B cell (primary cell): ENCODE measurements around the gene SHOC2. TPM values are rescaled to one million over a fixed set of nuclear protein-coding genes. Genes with fewer than 3 reads are reported as not detected.

ENCODE experiments used
- ATAC-seq: fragments of 200-7000 bp; cut with Tn5 transposase; one replicate; pipeline ENCODE4 v1.10.0; 2021; ENCODE audit warnings: low read depth, mild to moderate bottlenecking, moderate number of reproducible peaks, moderate library complexity
- CTCF ChIA-PET: fragments of 350-600 bp; sonication (Branson Sonifier 250); formaldehyde crosslinking; loops from one replicate; lab custom pipeline; 2021; ENCODE audit warnings: antibody characterized with exemption, inconsistent platforms; lab: Charles Lee
- POLR2A ChIA-PET: fragments of 350-600 bp; sonication (Branson Sonifier 250); formaldehyde crosslinking; loops from one replicate; lab custom pipeline; 2021; ENCODE audit warnings: antibody characterized with exemption; lab: Charles Lee
- DNase-seq: peaks from one replicate; pipeline ENCODE4 v3.0.0; 2013
- H2AFZ ChIP-seq: 2 replicates; pipeline ENCODE4 v1.6.1; 2012; ENCODE audit warnings: mild to moderate bottlenecking, low read depth, low read length; ENCODE audit not compliant: insufficient read depth, poor library complexity, severe bottlenecking
- H3K27ac ChIP-seq, 2 donors: 1 replicate in 1 of 2; 2 replicates in 1 of 2; pipeline ENCODE4 v1.5.1; 2012 to 2013; ENCODE audit warnings: low read length in 2 of 2, mild to moderate bottlenecking in 2 of 2, moderate library complexity in 1 of 2
- H3K27me3 ChIP-seq, 4 experiments: fragments of 200-600 bp in 1 of 4; sonication (generic) in 1 of 4; replicated peaks in 1 of 4; 1 replicate in 2 of 4; 2 replicates in 2 of 4; pipeline versions ENCODE4 v1.6.1 to v1.7.0; 2013 to 2016; ENCODE audit warnings: low read length in 3 of 4, mild to moderate bottlenecking in 2 of 4, mixed read lengths in 1 of 4, moderate library complexity in 1 of 4; ENCODE audit not compliant: insufficient read depth in 4 of 4, control insufficient read depth in 3 of 4; ENCODE audit errors: control extremely low read depth in 1 of 4
- H3K36me3 ChIP-seq, 2 experiments: replicated peaks in 1 of 2; 1 replicate in 1 of 2; 2 replicates in 1 of 2; pipeline versions ENCODE4 v1.6.1 to v1.7.1; 2013; ENCODE audit warnings: low read length in 1 of 2; ENCODE audit not compliant: insufficient read depth in 2 of 2, control insufficient read depth in 1 of 2; ENCODE audit errors: control extremely low read depth in 1 of 2, extremely low read depth in 1 of 2
- H3K4me1 ChIP-seq, 2 donors: fragments of 200-600 bp in 1 of 2; sonication (generic) in 1 of 2; 1 replicate in 1 of 2; 2 replicates in 1 of 2; pipeline versions ENCODE4 v1.5.1 to v1.6.1; 2013 to 2017; ENCODE audit warnings: low read length in 2 of 2; ENCODE audit not compliant: control insufficient read depth in 2 of 2, insufficient read depth in 2 of 2
- H3K4me2 ChIP-seq: replicated peaks from 2 replicates; pipeline ENCODE3; 2012; ENCODE audit warnings: mild to moderate bottlenecking, low read depth, low read length; ENCODE audit not compliant: poor library complexity, severe bottlenecking
- H3K4me3 ChIP-seq, 5 experiments: fragments of 200-600 bp in 1 of 5; sonication (generic) in 1 of 5; 1 replicate in 3 of 5; 2 replicates in 2 of 5; pipeline versions ENCODE4 v1.5.1 to v1.7.0; 2011 to 2016; ENCODE audit warnings: low read length in 4 of 5, mild to moderate bottlenecking in 4 of 5, low read depth in 2 of 5, control low read depth in 1 of 5, moderate library complexity in 1 of 5; ENCODE audit not compliant: insufficient read depth in 1 of 5; ENCODE audit errors: control extremely low read depth in 1 of 5, extremely low read depth in 1 of 5
- H3K79me2 ChIP-seq: fragments of 200-600 bp; sonication (generic); one replicate; pipeline ENCODE4 v1.6.0; 2016; ENCODE audit warnings: low read length; ENCODE audit not compliant: control insufficient read depth, insufficient read depth
- H3K9ac ChIP-seq: fragments of 200-600 bp; sonication (generic); 2 replicates; pipeline ENCODE4 v1.6.1; 2017; ENCODE audit warnings: mild to moderate bottlenecking, low read length, moderate library complexity
- H3K9me3 ChIP-seq, 3 donors: one replicate each; pipeline versions ENCODE4 v1.6.1 to v1.7.1; 2013; ENCODE audit warnings: low read length in 2 of 3; ENCODE audit not compliant: control insufficient read depth in 2 of 3, insufficient read depth in 1 of 3; ENCODE audit errors: control extremely low read depth in 1 of 3
- H4K20me1 ChIP-seq: 2 replicates; pipeline ENCODE4 v1.6.0; 2012; ENCODE audit warnings: mild to moderate bottlenecking, low read length; ENCODE audit not compliant: insufficient read depth, control insufficient read depth, poor library complexity, severe bottlenecking
- H3K27ac Mint-ChIP-seq: one replicate; pipeline ENCODE4 v1.8.0; 2021; ENCODE audit warnings: mixed read lengths
- H3K27me3 Mint-ChIP-seq: one replicate; pipeline ENCODE4 v1.8.0; 2021; ENCODE audit warnings: mixed read lengths
- H3K4me1 Mint-ChIP-seq: one replicate; pipeline ENCODE4 v1.8.0; 2021; ENCODE audit warnings: mixed read lengths
- H3K4me3 Mint-ChIP-seq: one replicate; pipeline ENCODE4 v1.8.0; 2021; ENCODE audit warnings: mixed read lengths
- H3K9me3 Mint-ChIP-seq: one replicate; pipeline ENCODE4 v1.8.0; 2022; ENCODE audit warnings: mixed read lengths; ENCODE audit not compliant: insufficient read depth
- CTCF ChIP-seq: fragments of 200-600 bp; IDR thresholded peaks from one replicate; pipeline ENCODE4 v1.8.0; 2022; ENCODE audit warnings: antibody characterized with exemption, mild to moderate bottlenecking
- EZH2 ChIP-seq: IDR thresholded peaks from 2 replicates; pipeline ENCODE4 v1.6.1; 2012; ENCODE audit warnings: borderline replicate concordance, low read depth, mild to moderate bottlenecking, moderate library complexity, low read length; ENCODE audit not compliant: insufficient read depth, poor library complexity, severe bottlenecking
- WGBS: methylation state at CpG from one replicate; pipeline ENCODE4 v1.1.5; 2013; ENCODE audit warnings: missing lambda C conversion rate; ENCODE audit not compliant: insufficient coverage; 5-methylcytosine and 5-hydroxymethylcytosine counted together
- intact Hi-C: fragments of 100-400 bp; cut with micrococcal nuclease; formaldehyde crosslinking; loops from one replicate; pipeline ENCODE4 v1.10.0; 2022
- polyA plus RNA-seq: library from polyadenylated mRNA; depleted of rRNA; stranded (reverse); fragments of >200 nt; gene quantifications from 2 replicates; pipeline ENCODE4 v1.2.3, GENCODE V29; 2012
- total RNA-seq, 2 donors: library from RNA; stranded (reverse); fragments of 120-200 nt in 1 of 2; gene quantifications; 1 replicate in 1 of 2; 2 replicates in 1 of 2; pipeline versions ENCODE4 v1.2.3 to v1.2.4, GENCODE V29; 2013 to 2022

The SHOC2 gene
- total and polyA plus RNA-seq, 2 donors (not counting 1 experiment from before 2014, with no cell fraction given): 13.3 to 116 TPM

GRCh38 chr10:111004016-111004415 is 84.6 kb downstream of the SHOC2 start:
- POLR2A ChIA-PET: no interaction called here

GRCh38 chr10:111007486-111007885 is 88.1 kb downstream of the SHOC2 start:
- no peak overlapping the region for H3K4me3 Mint-ChIP-seq
- intact Hi-C loops: no loop called here
- Histone ChIP-seq H3K9ac (no peak overlapping the region), H3K36me3 (peaks cover 25 to 70% of the 10 kb centered on the region in 2 experiments), H3K4me2 (no peak overlapping the region), H3K79me2 (no peaks in the 10 kb centered on the region), H3K4me3 (no peak overlapping the region), H3K27ac (no peak overlapping the region), H3K4me1 (no peaks in the 10 kb centered on the region), H3K9me3 (no peaks in the 10 kb centered on the region), H2AFZ (no peak overlapping the region), H4K20me1 (peaks cover 18% of the 10 kb centered on the region), H3K27me3 (no peaks in the 10 kb centered on the region)
- no CpG with 5 or more reads among the region's 2 CpGs for WGBS
- ATAC-seq (no peak), DNase-seq (no peak)
- no peak for TF ChIP-seq CTCF
- no peak for TF ChIP-seq EZH2
- H3K4me1 Mint-ChIP-seq: no peaks in the 10 kb centered on the region
- POLR2A ChIA-PET: no interaction called here
- no peaks in the 10 kb centered on the region for H3K9me3 Mint-ChIP-seq
- no peak overlapping the region for H3K27ac Mint-ChIP-seq
- H3K27me3 Mint-ChIP-seq: no peaks in the 10 kb centered on the region
- CTCF ChIA-PET: no interaction called here

More at GRCh38 chr10:111004016-111004415, 84.6 kb downstream of the SHOC2 start:
- H4K20me1 ChIP-seq: peaks cover 33% of the 10 kb centered on the region
- no peak for TF ChIP-seq EZH2
- TF ChIP-seq CTCF: no peak
- peaks cover 20 to 55% of the 10 kb centered on the region in 2 experiments for H3K36me3 ChIP-seq
- H2AFZ ChIP-seq: no peak overlapping the region
- H3K27ac ChIP-seq: no peak overlapping the region
- no peak overlapping the region for H3K4me3 Mint-ChIP-seq
- no peaks in the 10 kb centered on the region for H3K4me1 ChIP-seq
- WGBS: no CpG with 5 or more reads among the region's 1 CpG
- H3K4me3 ChIP-seq: no peak overlapping the region
- intact Hi-C loops: loop anchor here (5.0 kb wide), 1 partner anchor 82 kb away; no protein-coding TSS in a partner anchor
- H3K4me1 Mint-ChIP-seq: peaks cover 1% of the 10 kb centered on the region
- CTCF ChIA-PET: no interaction called here
- H3K79me2 ChIP-seq: peaks cover 7% of the 10 kb centered on the region
- H3K9me3 Mint-ChIP-seq: no peaks in the 10 kb centered on the region
- H3K27me3 ChIP-seq: no peaks in the 10 kb centered on the region
- no peak overlapping the region for H3K9ac ChIP-seq
- DNase-seq: no peak
- ATAC-seq: no peak
- no peak overlapping the region for H3K27ac Mint-ChIP-seq
- no peaks in the 10 kb centered on the region for H3K27me3 Mint-ChIP-seq
- H3K9me3 ChIP-seq: no peaks in the 10 kb centered on the region
- H3K4me2 ChIP-seq: no peak overlapping the region
